Astrocyte (in vitro differentiated cells and primary cell): ENCODE results near the gene TTLL1.

Experiments used
- CTCF ChIP-seq: IDR thresholded peaks from 2 replicates; pipeline ENCODE4 v1.5.1; 2011; ENCODE audit warnings: low read depth, mild to moderate bottlenecking, inconsistent platforms, low read length, moderate library complexity; ENCODE audit not compliant: insufficient read depth
- EZH2 ChIP-seq: IDR thresholded peaks from 2 replicates; pipeline ENCODE4 v1.6.1; 2012; ENCODE audit warnings: mild to moderate bottlenecking, low read length, inconsistent platforms; ENCODE audit not compliant: insufficient read depth

DNA sequence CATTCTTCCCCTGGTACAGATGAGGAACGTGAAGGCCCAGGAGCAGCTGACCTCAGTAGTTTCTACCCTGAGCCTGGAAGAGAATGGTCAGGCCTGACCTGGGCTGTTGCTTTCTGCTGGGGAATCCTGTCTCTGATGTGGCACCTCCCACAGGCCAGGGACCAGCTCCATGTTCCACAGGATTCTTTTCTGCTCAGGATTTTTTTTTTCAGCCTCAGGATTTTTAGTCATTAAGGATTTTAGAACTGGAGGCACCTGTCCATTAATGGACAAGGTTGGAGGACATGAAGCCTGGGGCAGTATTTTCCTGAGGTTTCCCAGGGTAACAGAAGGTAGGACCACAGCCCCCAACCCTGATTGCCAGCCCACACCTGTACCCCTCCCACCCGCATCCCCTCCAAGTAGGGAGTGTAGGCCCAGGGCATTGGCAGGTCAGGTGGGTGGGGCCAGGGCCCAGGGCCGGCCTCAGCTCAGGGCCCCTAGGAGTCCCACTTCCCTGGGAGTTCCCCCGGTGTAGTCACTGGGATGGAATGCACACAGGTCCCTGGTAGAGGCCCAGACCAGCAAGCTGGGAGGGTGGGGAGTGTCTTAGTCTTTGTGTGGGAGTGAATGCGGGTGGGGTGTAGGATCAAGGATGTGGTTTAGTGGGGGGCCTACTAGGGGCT is 37.4 kb upstream of the TTLL1 start:
- TF ChIP-seq EZH2 = no peak
- TF ChIP-seq CTCF = no peak
